Measurements from ENCODE around the gene RPS21.

Gene RPS21

DNA sequence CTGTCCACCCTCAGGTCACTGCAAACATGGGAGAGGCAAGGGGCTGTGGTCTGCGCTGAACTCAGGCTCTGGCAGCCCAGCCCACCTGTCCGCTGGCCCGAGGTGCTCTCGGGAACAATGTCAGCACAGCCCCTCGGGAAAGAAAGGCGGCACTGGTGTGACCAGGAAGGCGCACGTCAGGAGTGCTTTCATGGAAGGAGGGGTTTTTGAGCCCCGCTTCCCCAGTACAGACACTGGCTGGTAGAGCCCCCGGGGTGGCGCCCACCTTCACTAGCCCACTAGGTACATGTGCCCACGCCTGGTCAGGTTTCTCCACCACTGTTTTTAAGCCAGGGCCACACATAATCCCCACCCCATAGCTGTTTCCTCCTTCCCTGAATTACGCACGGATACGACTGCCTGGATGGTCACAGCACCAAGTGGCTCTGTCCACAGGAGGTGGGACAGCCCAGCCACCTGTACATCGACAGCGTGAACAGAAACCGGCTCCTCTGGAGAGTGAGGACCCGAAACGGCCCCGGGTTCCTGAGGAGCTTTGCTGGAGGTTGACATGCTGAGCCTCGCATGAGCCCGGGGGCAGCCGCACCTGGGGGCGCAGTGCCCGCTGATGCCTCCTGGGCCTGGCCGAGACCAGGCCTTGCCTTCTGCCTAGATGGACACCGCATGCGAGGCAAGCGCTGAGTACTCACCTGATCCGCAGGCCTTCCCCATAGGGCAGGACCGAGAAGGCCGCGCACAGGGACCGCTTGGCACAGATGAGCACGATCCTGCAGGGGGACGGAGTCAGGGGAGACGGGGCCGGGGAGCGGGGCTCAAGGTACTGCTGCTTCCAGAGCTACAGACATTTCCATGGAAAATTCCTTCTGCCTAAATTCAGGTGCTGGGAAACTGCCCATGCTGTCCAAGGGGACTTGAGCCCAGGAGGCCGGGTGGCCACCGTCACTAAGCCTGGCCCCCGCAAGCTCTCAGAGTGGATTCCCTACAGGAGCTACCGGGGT lies 7.6 kb downstream of the RPS21 start:
- no peak for DNase-seq (ENCODE audit: low spot score)
- TF ChIP-seq, protein P1, sequence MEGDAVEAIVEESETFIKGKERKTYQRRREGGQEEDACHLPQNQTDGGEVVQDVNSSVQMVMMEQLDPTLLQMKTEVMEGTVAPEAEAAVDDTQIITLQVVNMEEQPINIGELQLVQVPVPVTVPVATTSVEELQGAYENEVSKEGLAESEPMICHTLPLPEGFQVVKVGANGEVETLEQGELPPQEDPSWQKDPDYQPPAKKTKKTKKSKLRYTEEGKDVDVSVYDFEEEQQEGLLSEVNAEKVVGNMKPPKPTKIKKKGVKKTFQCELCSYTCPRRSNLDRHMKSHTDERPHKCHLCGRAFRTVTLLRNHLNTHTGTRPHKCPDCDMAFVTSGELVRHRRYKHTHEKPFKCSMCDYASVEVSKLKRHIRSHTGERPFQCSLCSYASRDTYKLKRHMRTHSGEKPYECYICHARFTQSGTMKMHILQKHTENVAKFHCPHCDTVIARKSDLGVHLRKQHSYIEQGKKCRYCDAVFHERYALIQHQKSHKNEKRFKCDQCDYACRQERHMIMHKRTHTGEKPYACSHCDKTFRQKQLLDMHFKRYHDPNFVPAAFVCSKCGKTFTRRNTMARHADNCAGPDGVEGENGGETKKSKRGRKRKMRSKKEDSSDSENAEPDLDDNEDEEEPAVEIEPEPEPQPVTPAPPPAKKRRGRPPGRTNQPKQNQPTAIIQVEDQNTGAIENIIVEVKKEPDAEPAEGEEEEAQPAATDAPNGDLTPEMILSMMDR (IDR thresholded peaks at IDR 0.05; ENCODE audit: extremely low read depth, missing control alignments): no peak

DNA sequence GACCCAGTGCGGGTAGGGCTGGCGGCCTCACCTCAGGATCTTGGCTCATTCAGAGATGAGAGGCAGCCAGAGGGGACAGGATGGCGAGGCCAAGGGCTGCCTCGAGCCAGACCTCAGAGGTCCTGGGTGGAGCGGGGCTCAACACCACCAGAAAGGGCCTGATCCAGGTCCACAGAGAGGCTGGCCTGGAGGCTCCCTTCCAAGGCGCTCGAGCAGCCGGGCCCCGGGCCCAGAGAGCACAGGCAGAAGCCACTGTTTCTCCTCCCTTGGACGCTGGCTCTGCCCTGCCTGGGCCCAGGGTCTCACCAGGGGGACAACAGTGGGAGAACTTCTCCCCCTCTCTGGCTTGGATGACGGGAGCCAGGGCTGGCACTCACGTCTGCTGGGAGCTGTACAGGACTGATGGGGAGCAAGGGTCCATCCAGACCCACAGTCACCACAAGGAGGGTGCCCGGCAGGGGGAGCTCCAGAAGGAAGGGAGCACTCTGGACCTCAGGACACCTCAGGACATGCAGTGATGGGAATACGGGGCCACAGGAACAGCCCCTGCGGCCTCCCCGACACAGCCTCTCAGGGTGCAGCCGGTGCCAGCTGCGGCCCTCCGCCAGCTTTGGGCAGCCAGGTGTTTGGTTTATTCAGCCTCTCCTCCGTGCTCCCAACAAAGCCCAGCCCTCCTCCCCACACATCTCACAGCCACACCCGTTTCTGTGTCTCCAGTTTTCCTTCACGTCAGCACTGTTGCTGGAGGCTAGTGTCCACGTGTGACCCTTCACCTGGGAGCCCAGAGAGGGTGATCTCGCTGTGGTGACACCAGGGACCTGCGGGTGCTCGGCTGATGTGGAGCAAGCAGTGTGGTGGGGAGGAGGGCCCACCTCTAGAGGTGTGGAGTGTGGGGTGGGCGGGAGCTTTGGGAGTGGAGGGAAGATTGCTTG lies 8.7 kb downstream of the RPS21 start:
- TF ChIP-seq, protein P1 (IDR thresholded peaks at IDR 0.05; ENCODE audit: extremely low read depth, missing control alignments): no peak
- DNase-seq (ENCODE audit: low spot score): no peak

DNA sequence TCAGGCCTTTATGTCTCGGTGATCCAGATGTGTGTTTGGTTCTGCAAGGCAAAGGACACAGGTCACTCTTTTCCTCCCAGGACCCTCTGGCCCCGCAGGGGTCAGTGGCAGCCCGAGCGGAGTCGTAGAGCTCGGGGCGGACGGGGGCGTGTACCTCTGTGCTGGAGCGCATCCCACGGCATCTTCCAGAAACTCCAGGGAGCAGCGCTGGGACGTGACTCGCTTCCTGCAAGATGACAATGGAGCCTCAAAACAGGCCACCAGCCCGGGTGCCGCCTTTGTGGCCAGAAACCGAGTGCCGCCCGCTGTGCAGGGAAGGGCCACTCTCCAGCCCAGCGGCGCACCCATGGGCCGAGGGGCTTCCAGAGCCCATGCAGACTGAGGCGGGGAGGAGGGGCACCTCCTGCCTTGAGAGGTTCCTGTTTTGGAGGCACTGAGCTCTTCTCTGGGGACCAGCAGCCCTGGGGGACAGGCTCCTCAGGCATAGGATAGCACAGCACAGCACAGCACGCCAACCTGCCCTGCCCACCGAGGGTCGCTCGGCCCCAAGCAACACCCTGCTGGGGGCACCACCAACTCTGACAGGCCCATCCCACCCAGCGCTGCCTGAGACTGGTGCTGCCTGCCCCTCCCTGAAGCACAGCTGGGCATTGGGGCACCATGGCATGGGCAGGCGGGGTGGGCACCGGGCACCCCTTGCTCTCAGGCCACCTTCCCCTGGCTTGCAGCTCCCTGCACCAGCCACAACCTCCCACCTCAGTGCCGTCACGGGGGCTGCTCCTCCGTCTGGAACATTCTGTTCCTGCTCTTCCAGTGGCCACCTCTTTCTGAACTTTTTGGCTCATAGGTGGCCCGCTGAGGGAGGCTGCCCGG lies 9.7 kb downstream of the RPS21 start:
- DNase-seq (ENCODE audit: low spot score): no peak
- TF ChIP-seq, protein P1 (IDR thresholded peaks at IDR 0.05; ENCODE audit: extremely low read depth, missing control alignments): no peak

DNA sequence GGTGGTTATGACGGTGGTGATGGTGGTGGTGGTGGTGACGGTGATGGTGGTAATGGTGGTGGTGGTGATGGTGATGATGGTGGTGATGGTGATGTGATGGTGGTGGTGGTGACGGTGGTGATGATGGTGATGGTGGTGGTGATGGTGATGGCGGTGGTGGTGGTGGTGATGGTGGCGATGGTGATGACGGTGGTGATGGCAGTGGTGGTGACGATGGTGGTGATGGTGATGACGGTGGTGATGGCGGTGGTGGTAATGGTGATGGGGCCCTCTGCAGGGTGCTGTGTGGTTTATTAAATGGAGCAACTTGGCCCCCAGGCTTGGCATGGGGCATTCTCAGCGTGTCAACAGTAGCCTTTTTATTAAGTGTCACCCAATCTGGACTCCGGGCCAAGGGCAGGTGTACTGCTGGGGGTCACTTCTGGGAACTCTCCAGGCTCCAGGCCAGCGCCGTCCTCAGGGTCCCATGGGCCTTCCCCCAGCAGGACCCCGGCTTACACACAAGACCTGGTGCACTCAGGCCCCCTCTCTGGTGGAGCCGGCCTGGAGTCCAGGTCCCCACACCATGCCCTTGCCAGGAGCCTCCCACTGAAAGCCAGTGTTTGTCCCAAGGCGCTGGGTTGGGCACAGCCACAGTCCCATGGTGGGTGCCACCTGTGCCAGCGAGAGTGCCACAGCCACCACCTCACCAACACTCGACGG lies 11.4 kb downstream of the RPS21 start:
- TF ChIP-seq, protein P1 (IDR thresholded peaks at IDR 0.05; ENCODE audit: extremely low read depth, missing control alignments): no peak
- DNase-seq (ENCODE audit: low spot score): no peak

DNA sequence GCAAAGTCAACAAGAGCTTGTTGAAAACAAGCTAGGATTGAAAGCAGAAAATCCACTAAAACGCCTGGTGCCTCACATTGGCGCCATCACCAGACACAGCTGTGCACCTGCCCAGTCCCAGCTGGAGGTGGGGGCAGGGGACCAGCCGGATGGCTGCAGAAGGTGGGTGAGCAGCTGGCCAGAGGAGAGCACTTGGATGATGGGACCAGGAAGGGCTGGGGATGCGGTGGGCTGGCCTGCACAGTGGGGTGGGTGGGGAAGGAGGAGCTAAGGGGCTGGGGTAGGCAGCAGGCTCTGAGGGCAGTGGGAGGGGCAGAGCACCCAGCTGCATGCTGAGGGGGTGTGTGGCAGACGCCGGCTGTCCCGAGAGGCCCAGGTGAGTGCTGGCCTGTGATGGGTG lies 13.1 kb downstream of the RPS21 start:
- DNase-seq (ENCODE audit: low spot score): no peak
- TF ChIP-seq, protein P1 (IDR thresholded peaks at IDR 0.05; ENCODE audit: extremely low read depth, missing control alignments): no peak

DNA sequence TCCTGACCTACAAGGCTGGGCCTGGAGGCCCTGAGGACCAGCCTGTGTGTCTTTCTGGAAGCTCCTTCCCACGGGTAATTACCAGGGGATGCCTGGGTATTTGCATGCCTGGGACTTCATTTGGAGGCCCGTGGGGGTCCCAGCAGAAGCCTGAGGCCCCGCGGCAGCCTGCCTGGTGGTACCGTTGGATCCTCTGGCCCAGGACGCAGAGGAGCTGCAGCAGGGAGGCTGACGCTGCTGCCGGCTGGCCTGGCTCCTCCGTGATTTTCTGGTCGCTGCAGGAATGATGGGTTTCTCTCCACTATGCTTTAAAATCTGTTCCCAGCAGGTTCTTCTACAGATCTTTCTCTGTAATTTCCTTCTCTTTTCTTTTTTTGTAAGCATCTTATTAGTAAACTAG lies 13.6 kb downstream of the RPS21 start:
- TF ChIP-seq, protein P1 (IDR thresholded peaks at IDR 0.05; ENCODE audit: extremely low read depth, missing control alignments): no peak

More for the DNA sequence above, 13.6 kb downstream of the RPS21 start:
- no peak for DNase-seq (ENCODE audit: low spot score)

Measured in GM20000 (cell line).